NOMO-1 treated with dmso at 0.1 percent for 144 hours (cell line): Measurements from ENCODE around the gene TUBA4B.
"Not testable (repeated sequence)": the region's sequence is repeated elsewhere in the genome, so short reads cannot be mapped to it uniquely, and the experiment has no call there.

Experiments
- DNase-seq: peaks from one replicate; lab custom pipeline; 2025; ENCODE audit not compliant: unreplicated experiment; lab: John Stamatoyannopoulos, UW

Gene TUBA4B

GRCh38 chr2:219247678-219248642 is 5.1 kb upstream of the TUBA4B start:
- DNase-seq = no peak

GRCh38 chr2:219248845-219249202 is 4.2 kb upstream of the TUBA4B start:
- DNase-seq = no peak

- peak; percentile 66 for DNase-seq
Observed at GRCh38 chr2:219249203-219249980, 3.7 kb upstream of the TUBA4B start.

- DNase-seq = peak; percentile 54
Observed at GRCh38 chr2:219250049-219250781, 2.8 kb upstream of the TUBA4B start.

DNA sequence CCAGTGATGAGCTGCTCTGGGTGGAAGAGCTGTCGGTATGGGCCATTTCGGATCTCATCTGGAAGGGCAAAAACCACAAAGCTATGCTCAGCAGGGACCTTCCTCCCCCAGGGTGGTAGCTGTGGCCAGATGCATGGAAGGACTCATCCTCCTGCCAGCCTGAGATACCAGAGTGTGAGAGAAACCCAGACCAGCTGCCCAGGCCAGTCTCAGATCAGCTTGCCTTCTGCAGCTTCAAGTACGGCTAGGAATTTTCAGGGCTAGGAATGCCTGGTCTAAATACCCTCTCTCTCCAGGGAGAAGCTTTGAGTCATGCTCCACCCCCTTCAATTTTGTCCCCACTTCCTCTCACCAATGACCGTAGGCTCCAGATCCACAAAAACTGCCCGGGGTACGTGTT is 1.4 kb upstream of the TUBA4B start:
- DNase-seq = no peak

DNA sequence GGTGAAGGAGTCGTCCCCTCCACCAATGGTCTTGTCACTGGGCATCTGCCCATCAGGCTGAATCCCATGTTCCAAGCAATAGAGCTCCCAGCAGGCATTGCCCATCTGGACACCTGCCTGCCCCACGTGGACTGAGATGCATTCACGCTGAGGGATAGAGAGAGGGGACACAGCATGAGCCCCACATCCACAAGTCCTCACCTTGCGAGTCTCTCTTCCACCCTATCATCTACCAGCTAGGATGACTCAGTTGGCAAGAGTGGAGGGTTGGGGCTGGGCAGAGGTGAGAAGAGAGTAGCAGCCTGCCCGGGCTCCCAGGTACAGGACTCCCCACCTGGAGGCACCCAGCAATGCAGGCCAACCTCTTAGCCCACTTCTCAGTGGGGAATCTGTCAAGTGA is 959 bp upstream of the TUBA4B start:
- no peak for DNase-seq

DNA sequence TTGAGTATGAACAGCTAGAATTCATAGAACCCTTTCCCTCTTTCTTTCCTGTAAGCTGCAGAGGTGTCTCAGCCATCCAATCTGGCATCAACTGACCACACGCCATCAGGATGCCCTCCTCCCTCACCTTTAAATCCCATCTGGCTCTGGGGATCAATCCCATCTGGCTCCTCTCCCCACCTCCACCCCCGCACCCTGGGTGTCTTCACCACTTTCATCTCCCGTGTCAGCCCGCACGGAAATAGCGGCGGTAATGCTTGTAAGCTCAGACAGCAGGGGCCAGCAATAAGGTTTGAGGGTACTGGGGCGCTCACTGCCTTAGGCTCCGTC is 508 bp upstream of the TUBA4B start:
- no peak for DNase-seq

- DNase-seq = peak; percentile 49
Observed at GRCh38 chr2:219253753-219254589, 928 bp downstream of the TUBA4B start, which contains the start of gene TUBA4A. Gene TUBA4A (minus strand): TSS chr2:219253918. CDS start chr2:219253858, 60 bp downstream.

GRCh38 chr2:219254590-219255201 is 1.7 kb downstream of the TUBA4B start:
- peak; percentile 68 for DNase-seq

GRCh38 chr2:219258942-219259341 is 5.9 kb downstream of the TUBA4B start:
- DNase-seq = not testable (repeated sequence)

DNA sequence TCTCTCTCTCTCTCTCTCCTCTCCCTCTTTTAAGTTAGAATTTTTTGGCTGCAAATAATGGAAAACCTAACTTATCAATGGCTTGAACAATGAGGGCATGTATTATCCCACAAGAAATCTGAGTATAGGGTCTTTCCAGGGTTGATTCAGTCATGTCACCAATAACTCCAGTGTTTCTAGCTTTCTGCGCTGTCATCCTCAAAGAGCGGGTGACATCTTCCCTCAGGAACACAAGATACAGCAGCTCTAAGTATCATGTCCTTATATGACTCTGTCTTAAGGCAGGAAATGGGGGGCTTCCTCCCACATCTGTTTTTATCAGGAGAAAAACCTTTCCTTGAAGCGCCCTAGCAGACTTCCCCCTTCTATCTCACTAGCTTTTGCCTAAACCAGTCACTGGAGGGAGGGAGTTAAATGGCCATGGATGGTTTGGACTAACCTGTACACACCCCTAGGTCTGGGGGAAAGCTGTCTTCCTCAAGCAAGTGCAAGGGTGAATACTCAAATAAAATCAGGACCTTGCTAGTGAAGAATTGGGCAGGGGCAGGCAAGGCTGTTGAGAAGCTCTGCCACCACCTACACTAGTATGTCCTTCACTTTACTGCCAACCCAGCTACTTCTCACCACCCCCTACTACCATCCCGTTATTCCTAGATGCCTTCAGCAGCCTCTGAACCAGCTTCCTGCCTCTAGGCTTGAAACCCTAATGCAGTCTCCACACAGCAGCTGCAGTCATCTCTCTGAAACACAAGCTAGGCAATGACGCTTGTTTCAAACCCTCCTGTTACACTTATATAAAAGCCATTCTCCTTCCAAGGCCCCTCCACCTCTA is 8.2 kb downstream of the TUBA4B start:
- DNase-seq = no peak

DNA sequence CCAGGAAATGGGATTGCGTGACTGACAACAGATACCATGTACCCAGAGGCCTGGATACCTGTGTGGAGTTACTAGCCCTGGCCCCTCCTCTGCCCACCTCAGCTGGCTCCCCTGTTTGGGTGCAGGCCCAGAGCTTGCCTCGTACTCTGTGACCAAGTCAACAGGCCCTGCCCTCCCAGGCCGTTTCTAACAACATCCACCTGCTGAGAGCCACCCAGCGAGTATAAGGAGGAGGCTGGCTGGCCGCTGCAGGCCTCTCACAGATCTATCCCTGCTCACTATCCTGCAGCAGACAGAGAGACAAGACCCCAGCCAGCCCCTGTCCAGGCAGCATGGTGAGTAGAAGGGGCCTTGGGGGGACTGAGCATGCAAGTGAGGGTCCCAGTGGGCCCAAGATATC is 13.2 kb downstream of the TUBA4B start:
- DNase-seq = no peak

- DNase-seq = no peak
Observed at GRCh38 chr2:219266886-219267285, 13.8 kb downstream of the TUBA4B start.

GRCh38 chr2:219268294-219268693 is 15.3 kb downstream of the TUBA4B start:
- DNase-seq = no peak

GRCh38 chr2:219269362-219270054 is 16.5 kb downstream of the TUBA4B start:
- no peak for DNase-seq

- no peak for DNase-seq
Observed at GRCh38 chr2:219270055-219270372, 17.0 kb downstream of the TUBA4B start.

DNA sequence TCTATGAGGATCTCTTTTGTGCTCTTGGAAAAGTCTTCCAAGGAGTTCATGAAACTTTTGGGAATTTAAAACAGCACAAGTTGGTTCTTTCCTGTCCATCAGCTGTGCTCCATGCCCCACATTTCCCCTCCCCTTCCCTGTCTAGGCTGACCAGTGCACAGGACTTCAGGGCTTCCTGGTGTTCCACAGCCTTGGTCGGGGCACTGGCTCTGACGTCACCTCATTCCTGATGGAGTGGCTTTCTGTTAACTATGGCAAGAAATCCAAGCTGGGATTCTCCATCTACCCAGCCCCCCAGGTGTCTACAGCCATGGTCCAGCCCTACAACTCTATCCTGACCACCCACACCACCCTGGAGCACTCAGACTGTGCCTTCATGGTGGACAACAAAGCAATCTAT is 18.0 kb downstream of the TUBA4B start:
- no peak for DNase-seq

DNA sequence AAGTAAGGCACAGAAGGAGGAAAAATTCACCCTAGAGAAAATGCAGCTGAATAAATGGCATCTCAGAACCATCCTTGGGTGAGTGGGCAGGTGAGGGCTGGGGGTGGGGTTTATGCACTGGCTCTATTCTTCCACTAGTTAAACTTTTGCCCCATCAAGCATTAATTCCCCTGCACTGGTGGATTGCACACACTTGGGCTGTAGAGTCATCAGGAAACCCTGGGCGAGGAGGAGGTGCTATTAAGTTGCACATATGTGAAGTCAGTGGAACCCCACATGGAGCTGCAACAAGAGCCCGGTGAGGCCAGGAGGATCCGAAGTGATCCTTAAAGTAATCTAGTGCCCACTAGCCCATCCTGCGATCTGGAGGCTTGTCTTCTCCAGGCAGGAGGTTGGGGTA is 19.3 kb downstream of the TUBA4B start:
- no peak for DNase-seq

GRCh38 chr2:219272995-219273394 is 20.0 kb downstream of the TUBA4B start:
- DNase-seq = no peak
